22Rv1 (cell line): ENCODE data around the gene EML6.

Experiments
- CTCF ChIP-seq: fragments of 450-650 bp; IDR thresholded peaks from 2 replicates; pipeline ENCODE4 v1.5.1; 2017; ENCODE audit warnings: mild to moderate bottlenecking
- ZFX ChIP-seq: fragments of 450-650 bp; IDR thresholded peaks from 2 replicates; pipeline ENCODE4 v1.6.1; 2017; ENCODE audit warnings: antibody characterized with exemption, borderline replicate concordance

GRCh38 chr2:54965425-54965824 lies 242.0 kb downstream of the EML6 start:
- no peak for TF ChIP-seq CTCF
- no peak for TF ChIP-seq ZFX
